Gastrocnemius medialis (tissue), 4 donors: ENCODE data around the gene GLDC. TPM values are rescaled to one million over a fixed set of nuclear protein-coding genes. Genes with fewer than 3 reads are reported as not detected.

Experiments
- ATAC-seq, 2 donors: fragments of 150-250 bp; one replicate each; pipeline ENCODE4 v1.9.1; 2016
- DNase-seq, 2 donors: peaks; one replicate each; pipeline ENCODE4 v3.0.0-alpha.2; 2019
- H3K27ac ChIP-seq, 4 donors: fragments of 200-600 bp; sonication (generic); 1 replicate in 1 of 4; 2 replicates in 3 of 4; pipeline ENCODE4 v1.5.1; 2016 to 2018; ENCODE audit warnings: mild to moderate bottlenecking in 2 of 4, moderate library complexity in 1 of 4
- H3K27me3 ChIP-seq, 3 donors: fragments of 200-600 bp; sonication (generic) in 2 of 3; 1 replicate in 1 of 3; 2 replicates in 2 of 3; pipeline versions ENCODE4 v1.5.1 to v1.6.0; 2016 to 2019; ENCODE audit warnings: mild to moderate bottlenecking in 1 of 3, moderate library complexity in 1 of 3
- H3K36me3 ChIP-seq, 2 donors: fragments of 200-600 bp; sonication (generic) in 1 of 2; one replicate each; pipeline ENCODE4 v1.5.1; 2017 to 2018
- H3K4me1 ChIP-seq, 2 donors: fragments of 200-600 bp; sonication (generic) in 1 of 2; one replicate each; pipeline ENCODE4 v1.5.1; 2016 to 2017; ENCODE audit warnings: mild to moderate bottlenecking in 2 of 2
- H3K4me3 ChIP-seq, 4 donors: fragments of 200-600 bp; sonication (generic) in 3 of 4; 1 replicate in 1 of 4; 2 replicates in 3 of 4; pipeline ENCODE4 v1.5.1; 2016 to 2019; ENCODE audit warnings: mild to moderate bottlenecking in 2 of 4
- H3K9me3 ChIP-seq, 3 donors: fragments of 200-600 bp; sonication (generic) in 2 of 3; 1 replicate in 1 of 3; 2 replicates in 2 of 3; pipeline ENCODE4 v1.5.1; 2016 to 2019
- CTCF ChIP-seq, 5 experiments: fragments of 450-650 bp in 3 of 5; fragments of 200-600 bp in 2 of 5; sonication (generic) in 2 of 5; IDR thresholded peaks in 4 of 5; conservative IDR thresholded peaks in 1 of 5; 1 replicate in 4 of 5; 2 replicates in 1 of 5; pipeline ENCODE4 v1.5.1; 2016 to 2019; ENCODE audit warnings: antibody characterized with exemption in 5 of 5, mild to moderate bottlenecking in 3 of 5, moderate library complexity in 3 of 5
- POLR2A ChIP-seq, 2 donors: fragments of 450-650 bp; IDR thresholded peaks; one replicate each; pipeline ENCODE4 v1.6.1; 2017; ENCODE audit warnings: antibody characterized with exemption in 2 of 2, mild to moderate bottlenecking in 2 of 2, moderate library complexity in 2 of 2
- in situ Hi-C, 4 donors: fragments of 200-750 bp; cut with MboI; loops; one replicate each; pipeline versions ENCODE4 v1.15.0 to v1.8.0; 2017; ENCODE audit warnings: low sequenced_read_pairs in 4 of 4
- intact Hi-C: fragments of 100-400 bp; cut with DNase I; formaldehyde crosslinking; loops from one replicate; pipeline ENCODE4 v1.15.1; 2023; ENCODE audit warnings: low total_unique reads
- total RNA-seq, 4 donors: library from RNA; depleted of rRNA; stranded (reverse); fragments of >200 nt; gene quantifications; one replicate each; pipeline versions ENCODE4 v1.1.0 to v1.2.3, GENCODE V29; 2016

The GLDC gene
- total RNA-seq, 4 donors from 2014 or later, result 0.31 to 1.00 (median 0.47) TPM

GRCh38 chr9:6498982-6499381 is 146.5 kb downstream of the GLDC start:
- Histone ChIP-seq H3K4me3 (no peak overlapping the region), H3K27ac (no peak overlapping the region), H3K4me1 (no peaks in the 10 kb centered on the region), H3K36me3 (peaks cover 0 to 79% of the 10 kb centered on the region in 2 donors), H3K9me3 (no peaks in the 10 kb centered on the region), H3K27me3 (no peaks in the 10 kb centered on the region)
- in situ Hi-C loops (no loop called here), intact Hi-C loops (no loop called here)
- TF ChIP-seq CTCF (IDR thresholded peaks at IDR 0.05 in 4 of 5, conservative IDR thresholded peaks at IDR 0.05 in 1 of 5) (no peak), POLR2A (IDR thresholded peaks at IDR 0.05) (no peak)
- ATAC-seq (no peak), DNase-seq (no peak)

GRCh38 chr9:6495466-6495865 is 150.1 kb downstream of the GLDC start:
- ATAC-seq (no peak), DNase-seq (no peak)
- Histone ChIP-seq H3K36me3 (peaks cover 0 to 48% of the 10 kb centered on the region in 2 donors), H3K9me3 (no peaks in the 10 kb centered on the region), H3K27ac (no peak overlapping the region), H3K4me3 (no peak overlapping the region), H3K4me1 (no peaks in the 10 kb centered on the region), H3K27me3 (no peaks in the 10 kb centered on the region)
- TF ChIP-seq POLR2A (IDR thresholded peaks at IDR 0.05) (no peak), CTCF (IDR thresholded peaks at IDR 0.05 in 4 of 5, conservative IDR thresholded peaks at IDR 0.05 in 1 of 5) (no peak)
- in situ Hi-C loops (no loop called here), intact Hi-C loops (no loop called here)

GRCh38 chr9:6490863-6491262 is 154.7 kb downstream of the GLDC start:
- Histone ChIP-seq H3K36me3 (peaks cover 0 to 33% of the 10 kb centered on the region in 2 donors), H3K9me3 (no peaks in the 10 kb centered on the region), H3K4me1 (no peaks in the 10 kb centered on the region), H3K27me3 (no peaks in the 10 kb centered on the region), H3K4me3 (no peak overlapping the region), H3K27ac (no peak overlapping the region)
- in situ Hi-C loops (no loop called here), intact Hi-C loops (no loop called here)
- TF ChIP-seq POLR2A (IDR thresholded peaks at IDR 0.05) (no peak), CTCF (IDR thresholded peaks at IDR 0.05 in 4 of 5, conservative IDR thresholded peaks at IDR 0.05 in 1 of 5) (no peak)
- DNase-seq (no peak), ATAC-seq (no peak)

GRCh38 chr9:6489099-6489498 is 156.4 kb downstream of the GLDC start:
- no peak overlapping the region for H3K4me3 ChIP-seq
- H3K36me3 ChIP-seq, result peaks cover 0 to 37% of the 10 kb centered on the region in 2 donors
- intact Hi-C loops, result no loop called here
- H3K27me3 ChIP-seq, result no peaks in the 10 kb centered on the region
- no peaks in the 10 kb centered on the region for H3K4me1 ChIP-seq
- H3K9me3 ChIP-seq, result no peaks in the 10 kb centered on the region
- no peak for TF ChIP-seq POLR2A (IDR thresholded peaks at IDR 0.05)
- TF ChIP-seq CTCF (IDR thresholded peaks at IDR 0.05 in 4 of 5, conservative IDR thresholded peaks at IDR 0.05 in 1 of 5), result no peak
- ATAC-seq, result no peak
- in situ Hi-C loops, result no loop called here
- no peak for DNase-seq
- H3K27ac ChIP-seq, result no peak overlapping the region

- Histone ChIP-seq H3K27ac (no peak overlapping the region), H3K36me3 (peaks cover 0 to 35% of the 10 kb centered on the region in 2 donors), H3K4me1 (no peaks in the 10 kb centered on the region), H3K9me3 (no peaks in the 10 kb centered on the region), H3K27me3 (no peaks in the 10 kb centered on the region), H3K4me3 (no peak overlapping the region)
- intact Hi-C loops (no loop called here), in situ Hi-C loops (no loop called here)
- DNase-seq (no peak), ATAC-seq (no peak)
- TF ChIP-seq POLR2A (IDR thresholded peaks at IDR 0.05), result no peak
These were observed 157.1 kb downstream of the GLDC start for GRCh38 chr9:6488395-6488794.
